HG03097 (cell line): Measurements from ENCODE around the gene RTBDN.

Experiments
- ATAC-seq: cut with Tn5 transposase; IDR thresholded peaks from one replicate; pipeline ENCODE4 v1.9.1; 2021; ENCODE audit not compliant: unreplicated experiment, low FRiP score

The RTBDN gene

GRCh38 chr19:12834566-12834943 is at the start of gene RTBDN:
RTBDN (minus strand) TSS chr19:12834579; CDS start chr19:12829979, 4,600 bp downstream.
- ATAC-seq, result no peak

GRCh38 chr19:12882589-12882988 is 48.2 kb upstream of the RTBDN start:
- ATAC-seq, result no peak

GRCh38 chr19:12881172-12881808 is 46.9 kb upstream of the RTBDN start, which contains the start of gene DNASE2:
DNASE2 (minus strand) TSS chr19:12881449; CDS start chr19:12881375, 74 bp downstream.
- ATAC-seq, result peak; percentile 75

- peak; percentile 9 for ATAC-seq
These were observed 46.3 kb upstream of the RTBDN start for GRCh38 chr19:12880551-12881171.

GRCh38 chr19:12875086-12875485 is 40.7 kb upstream of the RTBDN start:
- no peak for ATAC-seq

GRCh38 chr19:12873891-12874745 is 39.7 kb upstream of the RTBDN start:
- ATAC-seq, result no peak

GRCh38 chr19:12872941-12873890 is 38.8 kb upstream of the RTBDN start:
- ATAC-seq, result no peak

GRCh38 chr19:12872255-12872654 is 37.9 kb upstream of the RTBDN start:
- no peak for ATAC-seq

- no peak for ATAC-seq
These were observed 37.3 kb upstream of the RTBDN start for GRCh38 chr19:12871681-12872080.

GRCh38 chr19:12868540-12869112 is 34.2 kb upstream of the RTBDN start:
- ATAC-seq, result no peak

- ATAC-seq, result peak; percentile 46
These were observed 33.0 kb upstream of the RTBDN start for GRCh38 chr19:12867120-12868099.

GRCh38 chr19:12866416-12867119 is 32.2 kb upstream of the RTBDN start:
- ATAC-seq, result no peak

GRCh38 chr19:12865746-12866415 is 31.5 kb upstream of the RTBDN start:
- no peak for ATAC-seq

GRCh38 chr19:12864721-12865715 is 30.6 kb upstream of the RTBDN start:
- ATAC-seq, result no peak

- no peak for ATAC-seq
These were observed 29.8 kb upstream of the RTBDN start for GRCh38 chr19:12864143-12864542.

- ATAC-seq, result no peak
These were observed 25.2 kb upstream of the RTBDN start for GRCh38 chr19:12859546-12859945.
